DND-41 (cell line): ENCODE data around the gene TRIM41.

Experiments
- CTCF ChIP-seq: IDR thresholded peaks from 2 replicates; pipeline ENCODE4 v1.5.1; 2012; ENCODE audit warnings: borderline replicate concordance, low read length, moderate library complexity, mild to moderate bottlenecking; ENCODE audit not compliant: poor library complexity, severe bottlenecking; ENCODE audit errors: extremely low read depth
- EZH2 ChIP-seq: IDR thresholded peaks from 3 replicates; pipeline ENCODE4 v1.6.1; 2012; ENCODE audit warnings: borderline replicate concordance, low read depth, mild to moderate bottlenecking, moderate library complexity, low read length, inconsistent platforms; ENCODE audit not compliant: severe bottlenecking

- TF ChIP-seq CTCF (no peak), EZH2 (no peak)
Observed at GRCh38 chr5:181212934-181213333, 10.1 kb upstream of the TRIM41 start.
